HFFc6 (cell line): ENCODE results near the gene TENM4. TPM values are rescaled to one million over a fixed set of nuclear protein-coding genes. Genes with fewer than 3 reads are reported as not detected.

Source experiments
- DNase-seq: peaks from one replicate; pipeline ENCODE4 v3.0.0-alpha.2; 2018
- H3K27ac Mint-ChIP-seq: 2 replicates; pipeline ENCODE4 v1.8.0; 2020; ENCODE audit warnings: mild to moderate bottlenecking, mixed read lengths
- H3K27me3 Mint-ChIP-seq: 2 replicates; pipeline ENCODE4 v1.8.0; 2021; ENCODE audit warnings: mild to moderate bottlenecking, moderate library complexity, mixed read lengths; ENCODE audit not compliant: insufficient read depth
- H3K36me3 Mint-ChIP-seq: 2 replicates; pipeline ENCODE4 v1.8.0; 2021; ENCODE audit warnings: low read depth, mixed read lengths
- H3K4me1 Mint-ChIP-seq: 2 replicates; pipeline ENCODE4 v1.8.0; 2020; ENCODE audit warnings: low read depth, mixed read lengths
- H3K4me3 Mint-ChIP-seq: 2 replicates; pipeline ENCODE4 v1.8.0; 2020; ENCODE audit warnings: mild to moderate bottlenecking, moderate library complexity, mixed read lengths
- H3K9me3 Mint-ChIP-seq: 2 replicates; pipeline ENCODE4 v1.8.0; 2020; ENCODE audit warnings: mild to moderate bottlenecking, mixed read lengths
- CTCF ChIP-seq: fragments of 200-600 bp; sonication (generic); IDR thresholded peaks from 2 replicates; pipeline ENCODE4 v1.5.0; 2021; ENCODE audit warnings: antibody characterized with exemption, mild to moderate bottlenecking
- total RNA-seq, 6 experiments: library from RNA; stranded (reverse); fragmentation: NEBNext Ultra II Directional; extraction: Animal tissue kit (Norgen Biotek cat#: 25700); gene quantifications; 2 replicates in 1 of 6; 3 replicates in 5 of 6; pipeline ENCODE4 v1.2.3, GENCODE V29; 2021

TENM4 gene
- total RNA-seq, 6 experiments from 2014 or later = 20.9 to 45.5 (median 26.5) TPM

DNA sequence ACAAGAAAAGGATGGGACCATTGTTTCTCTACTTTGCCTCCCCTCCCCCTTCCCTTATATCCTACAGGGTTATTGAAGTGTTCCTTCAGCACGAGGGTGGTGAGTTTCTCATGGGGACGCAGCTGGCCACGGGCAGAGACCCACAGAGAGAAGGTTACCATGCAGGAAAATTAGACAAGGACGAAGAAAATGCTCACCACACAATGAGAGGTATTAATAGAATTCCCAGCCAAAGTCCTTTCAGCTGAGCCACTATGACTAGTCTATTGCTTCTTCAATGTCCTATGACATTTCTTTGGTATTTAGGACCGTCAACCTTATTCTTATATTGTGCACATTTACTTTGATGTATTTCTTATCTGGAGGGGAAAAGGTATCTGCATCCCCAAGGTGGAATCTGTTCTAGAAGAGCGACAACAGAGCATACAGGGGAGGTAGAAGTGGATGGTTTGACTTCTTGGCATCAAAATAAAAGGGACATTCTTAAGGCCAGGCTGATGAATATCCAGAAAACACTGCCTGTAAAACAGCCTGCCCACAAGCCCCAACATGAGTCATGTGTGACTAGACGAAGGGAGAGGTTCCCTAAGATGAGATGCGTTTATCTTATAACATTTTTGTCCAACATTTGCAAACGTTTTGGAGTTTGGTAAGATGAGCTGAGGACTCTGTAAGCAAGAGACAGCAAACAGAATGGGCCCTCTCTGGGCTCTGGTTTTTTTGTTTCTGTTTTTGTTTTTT is 656.3 kb downstream of the TENM4 start:
- Mint-ChIP-seq H3K27me3 (no peaks in the 10 kb centered on the region), H3K9me3 (no peaks in the 10 kb centered on the region), H3K4me1 (peaks cover 61% of the 10 kb centered on the region), H3K36me3 (no peaks in the 10 kb centered on the region), H3K27ac (peak overlapping the region; percentile 92), H3K4me3 (peak overlapping the region; percentile 76)
- peak; percentile 89 for DNase-seq
- TF ChIP-seq CTCF = no peak

DNA sequence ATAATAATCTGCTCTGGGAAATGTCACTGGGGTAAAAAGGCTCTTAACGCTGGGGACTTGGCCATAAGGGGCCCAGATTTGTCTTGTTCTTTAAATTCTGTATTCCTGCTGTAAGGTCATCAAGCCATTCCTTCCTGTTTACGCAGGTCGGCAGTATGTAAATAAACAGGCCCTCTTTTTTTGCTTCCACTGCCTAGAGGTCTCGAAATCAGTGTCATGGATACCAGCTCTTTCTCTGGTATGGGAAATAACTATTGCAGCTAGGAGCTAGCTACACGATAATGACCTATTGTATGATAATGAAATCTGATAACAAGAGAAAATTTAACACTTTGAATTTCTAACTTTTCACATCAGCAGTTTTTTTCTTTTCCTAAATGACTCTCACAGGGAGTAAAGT is 657.0 kb downstream of the TENM4 start:
- DNase-seq = no peak
- Mint-ChIP-seq H3K36me3 (no peaks in the 10 kb centered on the region), H3K9me3 (no peaks in the 10 kb centered on the region), H3K4me3 (peak overlapping the region; percentile 76), H3K4me1 (peaks cover 54% of the 10 kb centered on the region), H3K27ac (peak overlapping the region; percentile 92), H3K27me3 (no peaks in the 10 kb centered on the region)
- no peak for TF ChIP-seq CTCF

- Mint-ChIP-seq H3K27ac (peak overlapping the region; percentile 10; the same call in 1 of the 2 replicates), H3K27me3 (no peaks in the 10 kb centered on the region), H3K4me3 (peak overlapping the region; percentile 40; the same call in 1 of the 2 replicates), H3K4me1 (peaks cover 49% of the 10 kb centered on the region), H3K36me3 (no peaks in the 10 kb centered on the region; the same call in 1 of the 2 replicates), H3K9me3 (no peaks in the 10 kb centered on the region)
- DNase-seq = no peak
- no peak for TF ChIP-seq CTCF
Measured at GRCh38 chr11:78783301-78783700, 657.5 kb downstream of the TENM4 start.

GRCh38 chr11:78782725-78783124 is 658.1 kb downstream of the TENM4 start:
- TF ChIP-seq CTCF = no peak
- no peak for DNase-seq
- no peaks in the 10 kb centered on the region for H3K27me3 Mint-ChIP-seq
- no peak overlapping the region for H3K27ac Mint-ChIP-seq
- H3K4me1 Mint-ChIP-seq = peaks cover 44% of the 10 kb centered on the region
- H3K36me3 Mint-ChIP-seq = no peaks in the 10 kb centered on the region; the same call in 1 of the 2 replicates
- no peaks in the 10 kb centered on the region for H3K9me3 Mint-ChIP-seq
- peak overlapping the region; percentile 40 for H3K4me3 Mint-ChIP-seq

DNA sequence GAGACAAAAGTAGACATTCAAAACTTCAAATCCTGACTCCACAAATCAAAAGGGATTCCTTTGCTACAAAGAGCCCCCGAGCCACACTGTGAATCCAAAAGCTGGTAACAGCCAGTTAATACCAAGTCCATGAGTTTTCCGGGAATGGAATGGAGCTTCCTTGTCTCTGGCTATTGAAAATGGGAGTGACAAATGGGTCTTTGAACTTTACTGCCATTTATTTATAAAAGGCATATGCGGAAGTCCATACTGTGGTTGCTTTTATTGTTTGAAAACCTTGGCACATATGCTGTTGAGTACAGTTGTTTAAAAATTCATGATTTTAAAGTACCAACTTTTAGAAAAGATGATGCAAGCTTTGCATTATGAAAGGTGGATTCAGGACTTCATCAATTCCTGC is 659.9 kb downstream of the TENM4 start:
- TF ChIP-seq CTCF = no peak
- Mint-ChIP-seq H3K4me3 (no peak overlapping the region), H3K36me3 (no peaks in the 10 kb centered on the region; the same call in 1 of the 2 replicates), H3K27me3 (no peaks in the 10 kb centered on the region), H3K27ac (no peak overlapping the region), H3K4me1 (peaks cover 47% of the 10 kb centered on the region), H3K9me3 (no peaks in the 10 kb centered on the region)
- DNase-seq = no peak
